ENCODE data around the gene AHRR. TPM values are rescaled to one million over a fixed set of nuclear protein-coding genes. Genes with fewer than 3 reads are reported as not detected.

Gene AHRR
- total and polyA plus RNA-seq, 10 of the 15 experiments (the other 5 are each of a cell fraction or from before 2014, with no cell fraction given) = 0.90 to 35.2 (median 19.2) TPM

DNA sequence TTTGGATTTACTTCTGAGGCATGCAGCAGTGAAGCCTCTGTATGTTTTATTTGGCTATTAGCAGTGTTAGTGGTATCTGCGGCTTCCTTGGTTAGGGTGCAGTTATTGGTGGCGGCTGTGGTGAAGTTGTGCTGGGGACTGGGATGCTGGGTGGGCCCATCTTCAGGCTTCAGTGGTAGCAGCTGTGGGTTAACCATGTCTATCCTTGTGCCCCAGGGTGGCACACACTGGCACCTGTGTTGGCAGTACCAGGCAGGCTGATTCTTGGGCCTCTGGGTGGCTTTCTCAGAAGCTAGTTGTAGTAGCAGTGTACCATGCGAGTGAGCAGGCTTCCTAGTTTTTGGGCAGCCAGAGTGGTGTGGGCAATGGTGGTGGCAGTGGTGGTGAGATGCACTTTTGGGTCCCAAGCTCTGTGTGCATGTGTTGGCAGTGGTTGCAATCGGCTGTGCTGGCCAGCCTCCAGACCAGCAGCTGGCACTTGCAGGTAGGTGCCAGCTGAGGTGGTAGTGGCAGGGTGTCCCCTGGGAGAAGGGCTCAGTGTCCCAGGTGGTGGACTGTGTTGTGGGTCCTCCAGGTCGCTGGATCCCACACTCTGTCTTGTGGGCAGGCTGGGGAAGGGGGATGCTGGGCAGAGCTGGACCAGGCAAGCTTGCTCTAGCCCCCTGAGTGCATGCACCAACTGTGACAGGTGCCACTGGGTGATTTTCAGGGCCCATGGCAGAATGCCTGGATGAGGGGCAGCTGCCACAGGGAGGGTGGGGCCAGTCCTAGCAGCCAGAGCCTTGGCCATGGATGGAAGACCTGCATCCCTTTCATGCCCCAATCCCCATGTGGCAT lies 13.6 kb downstream of the AHRR start:
- Histone ChIP-seq H3K9ac (ENCODE audit: control insufficient read depth, insufficient read depth, low read length) (peak overlapping the region; percentile 38; the same call in 1 of the 2 replicates), H3K4me3 (peak overlapping the region; percentile 55; the same call in 1 of the 2 replicates), H3K36me3 (ENCODE audit: control insufficient read depth in 2 of 2, insufficient read depth in 2 of 2, low read length in 1 of 2) (peaks cover 0 to 7% of the 10 kb centered on the region in 2 experiments; a peak in 2 of 4 replicates), H3K9me3 (replicated peaks; ENCODE audit: control insufficient read depth, insufficient read depth, low read length) (peaks cover 1% of the 10 kb centered on the region; the same call in 2 of the 3 replicates), H3K27ac (ENCODE audit: control insufficient read depth, insufficient read depth) (peak overlapping the region; percentile 74), H4K20me1 (ENCODE audit: control insufficient read depth, insufficient read depth) (no peaks in the 10 kb centered on the region), H3K4me2 (ENCODE audit: control insufficient read depth, insufficient read depth) (peak overlapping the region; percentile 49), H3K27me3 (replicated peaks in 1 of 2; ENCODE audit: control insufficient read depth in 2 of 2, insufficient read depth in 2 of 2, low read length in 1 of 2) (no peaks in the 10 kb centered on the region), H2AFZ (ENCODE audit: control insufficient read depth, low read depth, low read length) (no peak overlapping the region), H3K4me1 (ENCODE audit: control insufficient read depth, insufficient read depth, low read length) (peaks cover 35% of the 10 kb centered on the region), H3K79me2 (ENCODE audit: control insufficient read depth, insufficient read depth, low read length) (peaks cover 93% of the 10 kb centered on the region)
- TF ChIP-seq FOXM1 (IDR thresholded peaks at IDR 0.05; ENCODE audit: low read depth, low read length) = peak; percentile 33; the same call in 1 of the 2 replicates
- TF ChIP-seq NR2F1 (conservative IDR thresholded peaks at IDR 0.05) = no peak
- TF ChIP-seq MEF2B (IDR thresholded peaks at IDR 0.05; ENCODE audit: partially characterized antibody, poor library complexity, severe bottlenecking) = peak; percentile 29
- TF ChIP-seq CBFB (IDR thresholded peaks at IDR 0.05; ENCODE audit: low read depth) = peak; percentile 72; the same call in 1 of the 2 replicates
- TF ChIP-seq IKZF1 (conservative IDR thresholded peaks at IDR 0.05) = peak; percentile 34
- 0 out of 2 replicates have a peak, but pooled peaks have one; percentile 18 for TF ChIP-seq MTA2 (IDR thresholded peaks at IDR 0.05; ENCODE audit: low read depth)
- peak; percentile 59; the same call in 1 of the 2 replicates for TF ChIP-seq EED (IDR thresholded peaks at IDR 0.05; ENCODE audit: low read depth)
- peak; percentile 90 for TF ChIP-seq RUNX3 (IDR thresholded peaks at IDR 0.05; ENCODE audit: low read length)
- TF ChIP-seq SP1 (IDR thresholded peaks at IDR 0.05; ENCODE audit: low read depth, low read length) = no peak
- TF ChIP-seq MYB (IDR thresholded peaks at IDR 0.05; ENCODE audit: borderline replicate concordance, low read depth, low read length) = no peak
- TF ChIP-seq STAT3 (IDR thresholded peaks at IDR 0.05; ENCODE audit: low read depth, low read length) = no peak
- TF ChIP-seq MTA3 (IDR thresholded peaks at IDR 0.05; ENCODE audit: borderline replicate concordance, low read length) = 0 out of 2 replicates have a peak, but pooled peaks have one; percentile 55
- TF ChIP-seq GATAD2B (conservative IDR thresholded peaks at IDR 0.05; ENCODE audit: low read depth) = peak; percentile 46; the same call in 1 of the 2 replicates
- in situ Hi-C loops (cut with MboI) (no loop called here), intact Hi-C loops (cut with micrococcal nuclease; ENCODE audit: unreplicated experiment) (no loop called here)
- SMC1A ChIA-PET (ENCODE audit: uncharacterized antibody, unreplicated experiment) = interaction anchor here (1.4 kb wide), 1 partner anchor 90 kb away, joined by 3 read pairs; no protein-coding TSS in a partner anchor
- ATAC-seq (peak; percentile 13), FAIRE-seq (no peak), DNase-seq (ENCODE audit: low read depth, low spot score) (no peak)
- RAD21 ChIA-PET (ENCODE audit: unreplicated experiment) = interaction anchor here (1.3 kb wide), 1 partner anchor 9 kb away, joined by 3 read pairs; no protein-coding TSS in a partner anchor
- CTCF ChIA-PET = interaction anchor here (0.6 to 1.2 kb wide), 6 partner anchors 13 to 95 kb away, joined by 3 read pairs; partner anchors contain the start of gene AHRR
- 50% methylated on average over 5 of the region's 5 CpGs for WGBS (ENCODE audit: insufficient coverage, insufficient replicate concordance, low lambda C conversion rate, missing lambda C conversion rate)
- BruUV-seq (replicated peaks) = no TSS peak
- POLR2A ChIA-PET = interaction anchor here (3.0 kb wide), 1 partner anchor 9 kb away, joined by 8 read pairs; no protein-coding TSS in a partner anchor

Measured in GM12878 (cell line).